Ectodermal cell (in vitro differentiated cells): ENCODE measurements around the gene OBSCN.

Experiments
- H3K27ac ChIP-seq: 2 replicates; pipeline ENCODE4 v1.7.0; 2013; ENCODE audit warnings: mild to moderate bottlenecking, low read depth, low read length; ENCODE audit not compliant: insufficient read depth, poor library complexity, severe bottlenecking
- H3K27me3 ChIP-seq: 2 replicates; pipeline ENCODE4 v1.7.0; 2013; ENCODE audit warnings: mild to moderate bottlenecking, low read length; ENCODE audit not compliant: insufficient read depth, control insufficient read depth, poor library complexity, severe bottlenecking
- H3K36me3 ChIP-seq: one replicate; pipeline ENCODE4 v1.7.0; 2013; ENCODE audit warnings: low read length; ENCODE audit not compliant: control insufficient read depth, insufficient read depth
- H3K4me1 ChIP-seq: one replicate; pipeline ENCODE4 v1.7.0; 2013; ENCODE audit warnings: low read length; ENCODE audit not compliant: control insufficient read depth, insufficient read depth
- H3K4me3 ChIP-seq: 2 replicates; pipeline ENCODE4 v1.7.0; 2013; ENCODE audit warnings: low read depth, low read length, control low read depth; ENCODE audit not compliant: insufficient read depth
- H3K9me3 ChIP-seq: 2 replicates; pipeline ENCODE4 v1.7.0; 2013; ENCODE audit warnings: mild to moderate bottlenecking, low read length, moderate library complexity; ENCODE audit not compliant: control insufficient read depth
- WGBS, 2 experiments: methylation state at CpG; one replicate each; pipeline ENCODE4 v1.1.7; 2013; ENCODE audit warnings: missing lambda C conversion rate in 2 of 2; 5-methylcytosine and 5-hydroxymethylcytosine counted together

Gene OBSCN

GRCh38 chr1:228190778-228191177, 17.1 kb upstream of the OBSCN start:
- Histone ChIP-seq H3K9me3 (no peaks in the 10 kb centered on the region), H3K27me3 (no peaks in the 10 kb centered on the region), H3K27ac (no peak overlapping the region), H3K4me1 (no peaks in the 10 kb centered on the region), H3K36me3 (no peaks in the 10 kb centered on the region), H3K4me3 (no peak overlapping the region)
- WGBS, 2 experiments = 85 to 89% methylated on average over 5 of the region's 5 CpGs

GRCh38 chr1:228194436-228194835, 13.4 kb upstream of the OBSCN start:
- 69 to 86% methylated on average over 2 to 3 of the region's 3 CpGs for WGBS, 2 experiments
- Histone ChIP-seq H3K9me3 (peaks cover 5% of the 10 kb centered on the region), H3K27ac (no peak overlapping the region), H3K4me1 (no peaks in the 10 kb centered on the region), H3K4me3 (no peak overlapping the region), H3K36me3 (no peaks in the 10 kb centered on the region), H3K27me3 (no peaks in the 10 kb centered on the region)

GRCh38 chr1:228194921-228195812, 12.7 kb upstream of the OBSCN start:
- no peaks in the 10 kb centered on the region for H3K36me3 ChIP-seq
- H3K27me3 ChIP-seq = no peaks in the 10 kb centered on the region
- H3K4me3 ChIP-seq = no peak overlapping the region
- WGBS, 2 experiments = 90 to 93% methylated on average over 8 of the region's 8 CpGs
- peaks cover 9% of the 10 kb centered on the region for H3K9me3 ChIP-seq
- no peak overlapping the region for H3K27ac ChIP-seq
- no peaks in the 10 kb centered on the region for H3K4me1 ChIP-seq

- Histone ChIP-seq H3K9me3 (peaks cover 9% of the 10 kb centered on the region), H3K4me3 (no peak overlapping the region), H3K27me3 (no peaks in the 10 kb centered on the region), H3K27ac (no peak overlapping the region), H3K4me1 (no peaks in the 10 kb centered on the region), H3K36me3 (no peaks in the 10 kb centered on the region)
- 93 to 96% methylated on average over 4 of the region's 4 CpGs for WGBS, 2 experiments
Observed at GRCh38 chr1:228197555-228198147, 10.2 kb upstream of the OBSCN start.

- Histone ChIP-seq H3K27me3 (no peaks in the 10 kb centered on the region), H3K36me3 (no peaks in the 10 kb centered on the region), H3K27ac (no peak overlapping the region), H3K9me3 (peaks cover 9% of the 10 kb centered on the region), H3K4me3 (no peak overlapping the region), H3K4me1 (no peaks in the 10 kb centered on the region)
- WGBS, 2 experiments = 64 to 74% methylated on average over 2 of the region's 2 CpGs
Observed at GRCh38 chr1:228198977-228199590, 8.8 kb upstream of the OBSCN start.

- 87 to 90% methylated on average over 8 of the region's 8 CpGs for WGBS, 2 experiments
- peaks cover under 1% of the 10 kb centered on the region for H3K9me3 ChIP-seq
Observed at GRCh38 chr1:228204958-228205357, 2.9 kb upstream of the OBSCN start.

GRCh38 chr1:228205526-228206436, 2.1 kb upstream of the OBSCN start:
- Histone ChIP-seq H3K27ac (no peak overlapping the region), H3K4me1 (peaks cover 28% of the 10 kb centered on the region), H3K9me3 (no peaks in the 10 kb centered on the region), H3K27me3 (no peaks in the 10 kb centered on the region), H3K4me3 (no peak overlapping the region), H3K36me3 (no peaks in the 10 kb centered on the region)
- 66 to 68% methylated on average over 15 of the region's 15 CpGs for WGBS, 2 experiments

More at GRCh38 chr1:228204958-228205357, 2.9 kb upstream of the OBSCN start:
- Histone ChIP-seq H3K4me3 (no peak overlapping the region), H3K27ac (no peak overlapping the region), H3K27me3 (no peaks in the 10 kb centered on the region), H3K4me1 (peaks cover 26% of the 10 kb centered on the region), H3K36me3 (no peaks in the 10 kb centered on the region)

- WGBS, 2 experiments = 90 to 91% methylated on average over 16 of the region's 16 CpGs
- no peak overlapping the region for H3K27ac ChIP-seq
- H3K36me3 ChIP-seq = no peaks in the 10 kb centered on the region
Observed at GRCh38 chr1:228206582-228207351, 1.1 kb upstream of the OBSCN start.

GRCh38 chr1:228207381-228207810, 448 bp upstream of the OBSCN start:
- WGBS, 2 experiments = 93 to 95% methylated on average over 8 of the region's 8 CpGs
- Histone ChIP-seq H3K27me3 (no peaks in the 10 kb centered on the region), H3K4me1 (peaks cover 28% of the 10 kb centered on the region), H3K9me3 (no peaks in the 10 kb centered on the region), H3K4me3 (no peak overlapping the region), H3K27ac (no peak overlapping the region), H3K36me3 (no peaks in the 10 kb centered on the region)

More at GRCh38 chr1:228206582-228207351, 1.1 kb upstream of the OBSCN start:
- Histone ChIP-seq H3K27me3 (no peaks in the 10 kb centered on the region), H3K9me3 (no peaks in the 10 kb centered on the region), H3K4me3 (no peak overlapping the region), H3K4me1 (peaks cover 28% of the 10 kb centered on the region)
